Activated CD8-positive, alpha-beta memory T cell treated with anti-CD3 and anti-CD28 coated beads for 4 hours (primary cell): ENCODE results near the gene RPS25.
"Not testable (repeated sequence)": the region's sequence is repeated elsewhere in the genome, so short reads cannot be mapped to it uniquely, and the experiment has no call there.

Experiments used
- DNase-seq, 2 donors: peaks; one replicate each; pipeline ENCODE4 v3.0.0-alpha.2; 2020; ENCODE audit warnings: low read depth in 2 of 2

Gene RPS25

DNA sequence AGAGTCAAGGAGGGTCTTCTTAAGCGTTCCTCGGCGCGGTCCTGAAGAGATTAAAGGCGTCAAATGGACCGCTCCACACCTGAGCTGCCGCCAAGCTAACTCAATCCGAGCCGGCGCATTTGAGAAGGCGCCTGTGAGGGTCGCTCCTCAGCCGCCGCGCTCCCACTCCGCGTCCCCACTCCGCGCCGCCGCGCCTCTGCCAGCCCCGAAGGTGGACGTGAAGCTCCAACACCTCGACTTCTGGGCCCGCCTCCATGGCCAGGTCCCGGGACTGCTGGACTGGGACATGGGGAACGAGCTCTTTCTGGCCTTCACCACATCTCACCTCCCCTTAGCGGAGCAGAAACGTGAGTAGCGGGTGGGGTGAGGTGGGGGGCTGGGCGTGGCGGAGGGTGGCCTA, 46.5 kb downstream of the RPS25 start, which contains the start of gene FOXR1:
TSS of gene FOXR1 (plus strand) at position 116 of the 400 bp plus-strand sequence. CDS start at position 287, 171 bp downstream.
- no peak for DNase-seq

DNA sequence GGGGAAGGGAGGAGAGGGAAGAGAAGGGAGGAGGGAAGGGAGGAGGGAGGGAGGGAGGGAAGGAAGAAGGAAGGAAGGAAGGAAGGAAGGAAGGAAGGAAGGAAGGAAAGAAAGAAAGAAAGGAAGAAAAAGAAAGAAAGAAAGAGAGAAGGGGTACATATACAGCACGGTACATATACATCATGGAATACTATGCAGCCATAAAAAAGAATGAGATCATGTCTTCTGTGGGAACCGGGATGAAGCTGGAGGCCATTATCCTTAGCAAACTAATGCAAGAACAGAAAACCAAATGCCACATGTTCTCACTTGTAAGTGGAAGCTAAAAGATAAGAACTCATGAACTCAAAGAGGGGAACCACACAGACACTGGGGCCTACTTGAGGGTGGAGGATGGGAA, 48.6 kb downstream of the RPS25 start:
- DNase-seq: not testable (repeated sequence)
